Esophagus muscularis mucosa (tissue), 4 donors: Measurements from ENCODE around the gene C19orf33.

ENCODE experiments used
- EP300 ChIP-seq: sonication (generic); formaldehyde crosslinking; IDR thresholded peaks from one replicate; pipeline ENCODE4 v1.6.1; 2017; ENCODE audit warnings: antibody characterized with exemption
- POLR2A ChIP-seq: fragments of 450-650 bp; IDR thresholded peaks from one replicate; pipeline ENCODE4 v1.6.1; 2017; ENCODE audit warnings: antibody characterized with exemption, moderate library complexity, mild to moderate bottlenecking, low read depth
- TF ChIP-seq, protein P1 (sequence below), 3 experiments: fragments of 200-600 bp in 2 of 3; fragments of 450-650 bp in 1 of 3; sonication (generic) in 2 of 3; IDR thresholded peaks; one replicate each; pipeline ENCODE4 v1.5.1; 2017 to 2019; ENCODE audit warnings: antibody characterized with exemption in 3 of 3, mild to moderate bottlenecking in 2 of 3, moderate library complexity in 1 of 3

DNA sequence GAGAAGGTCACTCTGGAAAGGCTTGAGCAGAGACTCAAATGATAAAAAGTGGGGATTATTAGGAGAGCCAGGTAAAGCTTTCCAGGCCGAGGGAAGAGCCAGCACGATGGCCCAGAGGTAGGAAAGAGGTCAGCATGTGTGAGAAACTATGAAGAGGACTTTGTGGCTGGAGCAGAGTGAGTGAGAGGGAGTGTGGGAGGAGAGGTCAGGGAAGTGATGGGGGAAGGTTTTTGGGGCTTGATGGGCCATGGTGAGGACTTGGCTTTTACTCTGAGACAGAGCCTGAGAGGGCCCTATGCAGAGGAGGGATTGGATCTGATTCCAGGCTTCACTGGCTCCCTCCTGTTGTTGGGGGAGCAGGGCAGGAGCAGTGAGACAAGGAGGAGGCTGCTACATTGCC is 36.9 kb downstream of the C19orf33 start:
- TF ChIP-seq, protein P1, sequence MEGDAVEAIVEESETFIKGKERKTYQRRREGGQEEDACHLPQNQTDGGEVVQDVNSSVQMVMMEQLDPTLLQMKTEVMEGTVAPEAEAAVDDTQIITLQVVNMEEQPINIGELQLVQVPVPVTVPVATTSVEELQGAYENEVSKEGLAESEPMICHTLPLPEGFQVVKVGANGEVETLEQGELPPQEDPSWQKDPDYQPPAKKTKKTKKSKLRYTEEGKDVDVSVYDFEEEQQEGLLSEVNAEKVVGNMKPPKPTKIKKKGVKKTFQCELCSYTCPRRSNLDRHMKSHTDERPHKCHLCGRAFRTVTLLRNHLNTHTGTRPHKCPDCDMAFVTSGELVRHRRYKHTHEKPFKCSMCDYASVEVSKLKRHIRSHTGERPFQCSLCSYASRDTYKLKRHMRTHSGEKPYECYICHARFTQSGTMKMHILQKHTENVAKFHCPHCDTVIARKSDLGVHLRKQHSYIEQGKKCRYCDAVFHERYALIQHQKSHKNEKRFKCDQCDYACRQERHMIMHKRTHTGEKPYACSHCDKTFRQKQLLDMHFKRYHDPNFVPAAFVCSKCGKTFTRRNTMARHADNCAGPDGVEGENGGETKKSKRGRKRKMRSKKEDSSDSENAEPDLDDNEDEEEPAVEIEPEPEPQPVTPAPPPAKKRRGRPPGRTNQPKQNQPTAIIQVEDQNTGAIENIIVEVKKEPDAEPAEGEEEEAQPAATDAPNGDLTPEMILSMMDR (IDR thresholded peaks at IDR 0.05) = no peak
- TF ChIP-seq POLR2A = no peak
- TF ChIP-seq EP300 = no peak
